ENCODE measurements around the gene NELL1. TPM values are rescaled to one million over a fixed set of nuclear protein-coding genes. Genes with fewer than 3 reads are reported as not detected.
A peak's percentile ranks its signal among the peaks of the same experiment; 100 is the strongest.

The NELL1 gene
- total RNA-seq (not detected), polyA plus RNA-seq (ENCODE audit: insufficient read length in 6 of 6) (1 to 10 TPM in 2 of 6 donors, under 1 TPM in 4; 0.24 to 1.8 (median 0.71) TPM)
- long read RNA-seq, donor 1, partial matches to known transcripts: 0 of 1 reads
- long read RNA-seq, donor 1, other reads (novel, unspliced or antisense): 0 of 1 reads
- long read RNA-seq, donor 2: 0 reads
- long read RNA-seq, donor 3: 0 reads
- long read RNA-seq, donor 4: 0 reads
- long read RNA-seq, donor 5, partial matches to known transcripts: 0 of 1 reads
- long read RNA-seq, donor 5, other reads (novel, unspliced or antisense): 0 of 1 reads
- long read RNA-seq, donor 6: 0 reads
- long read RNA-seq, donor 7: 0 reads
- long read RNA-seq, donor 8: 0 reads
- long read RNA-seq, donor 9: 0 reads
- long read RNA-seq, donor 10: 0 reads
- long read RNA-seq, donor 11, partial matches to known transcripts: 12 of 20 reads
- long read RNA-seq, donor 11, other reads (novel, unspliced or antisense): 0 of 20 reads
- long read RNA-seq, donor 12: 0 reads

- intact Hi-C loops (cut with DNase I): no loop called here
- DNase-seq (peak in 1 of 4 donors; percentile 69), ATAC-seq (no peak)
- Histone ChIP-seq H3K27me3 (peaks cover 46 to 83% of the 10 kb centered on the region in 2 donors), H3K9me3 (no peaks in the 10 kb centered on the region), H3K27ac (no peak within 1 kb of the TSS), H3K36me3 (no peaks in the 10 kb centered on the region), H3K4me1 (peaks cover 0 to 8% of the 10 kb centered on the region in 2 donors), H3K4me3 (no peak within 1 kb of the TSS)
- TF ChIP-seq CTCF (IDR thresholded peaks at IDR 0.05): no peak
These were observed at the start of gene NELL1 for GRCh38 chr11:20668844-20669819. NELL1 (plus strand) TSS chr11:20669586.

- no peaks in the 10 kb centered on the region for H3K4me1 ChIP-seq
- intact Hi-C loops (cut with DNase I): no loop called here
- DNase-seq (no peak), ATAC-seq (no peak)
- no peak for TF ChIP-seq CTCF (IDR thresholded peaks at IDR 0.05)
- no peak overlapping the region for H3K27ac ChIP-seq
- H3K4me3 ChIP-seq: no peak overlapping the region
- no peaks in the 10 kb centered on the region for H3K36me3 ChIP-seq
- no peaks in the 10 kb centered on the region for H3K9me3 ChIP-seq
- peaks cover 0 to 15% of the 10 kb centered on the region in 2 donors for H3K27me3 ChIP-seq
These were observed 48.4 kb upstream of the NELL1 start for GRCh38 chr11:20620988-20621387.

- Histone ChIP-seq H3K9me3 (no peaks in the 10 kb centered on the region), H3K27me3 (peaks cover 0 to 11% of the 10 kb centered on the region in 2 donors), H3K36me3 (no peaks in the 10 kb centered on the region), H3K4me3 (no peak overlapping the region), H3K4me1 (no peaks in the 10 kb centered on the region), H3K27ac (no peak overlapping the region)
- no peak for TF ChIP-seq CTCF (IDR thresholded peaks at IDR 0.05)
- ATAC-seq (no peak), DNase-seq (no peak)
- intact Hi-C loops (cut with DNase I): no loop called here
These were observed 47.7 kb upstream of the NELL1 start for GRCh38 chr11:20621679-20622078.

- H3K4me1 ChIP-seq: no peaks in the 10 kb centered on the region
- ATAC-seq (no peak), DNase-seq (no peak)
- intact Hi-C loops (cut with DNase I): no loop called here
- no peaks in the 10 kb centered on the region for H3K36me3 ChIP-seq
- H3K27me3 ChIP-seq: no peaks in the 10 kb centered on the region
- H3K27ac ChIP-seq: no peak overlapping the region
- no peak overlapping the region for H3K4me3 ChIP-seq
- H3K9me3 ChIP-seq: no peaks in the 10 kb centered on the region
- no peak for TF ChIP-seq CTCF (IDR thresholded peaks at IDR 0.05)
These were observed 46.1 kb upstream of the NELL1 start for GRCh38 chr11:20623252-20623651.

GRCh38 chr11:20626279-20626678 lies 43.1 kb upstream of the NELL1 start:
- ATAC-seq: no peak
- DNase-seq: no peak
- intact Hi-C loops (cut with DNase I): no loop called here
- Histone ChIP-seq H3K36me3 (no peaks in the 10 kb centered on the region), H3K27ac (no peak overlapping the region), H3K4me3 (no peak overlapping the region), H3K9me3 (no peaks in the 10 kb centered on the region), H3K4me1 (no peaks in the 10 kb centered on the region), H3K27me3 (no peaks in the 10 kb centered on the region)
- TF ChIP-seq CTCF (IDR thresholded peaks at IDR 0.05): no peak
